ENCODE results near the gene TUBG1.
"Not testable (repeated sequence)": the region's sequence is repeated elsewhere in the genome, so short reads cannot be mapped to it uniquely, and the experiment has no call there.

TUBG1 gene

GRCh38 chr17:42586514-42587230, 22.8 kb upstream of the TUBG1 start:
- peaks cover 30% of the 10 kb centered on the region for H3K4me1 ChIP-seq (ENCODE audit: control insufficient read depth, insufficient read depth, low read length)
- H3K9me3 ChIP-seq (ENCODE audit: control insufficient read depth, low read length) = no peaks in the 10 kb centered on the region
- H3K4me3 ChIP-seq (ENCODE audit: low read length) = no peak overlapping the region
- peaks cover 22% of the 10 kb centered on the region for H3K36me3 ChIP-seq (ENCODE audit: control insufficient read depth, insufficient read depth, low read length)
- H3K27me3 ChIP-seq (ENCODE audit: control insufficient read depth, insufficient read depth, low read length) = no peaks in the 10 kb centered on the region
- no peak overlapping the region for H3K9ac ChIP-seq (ENCODE audit: low read length)

DNA sequence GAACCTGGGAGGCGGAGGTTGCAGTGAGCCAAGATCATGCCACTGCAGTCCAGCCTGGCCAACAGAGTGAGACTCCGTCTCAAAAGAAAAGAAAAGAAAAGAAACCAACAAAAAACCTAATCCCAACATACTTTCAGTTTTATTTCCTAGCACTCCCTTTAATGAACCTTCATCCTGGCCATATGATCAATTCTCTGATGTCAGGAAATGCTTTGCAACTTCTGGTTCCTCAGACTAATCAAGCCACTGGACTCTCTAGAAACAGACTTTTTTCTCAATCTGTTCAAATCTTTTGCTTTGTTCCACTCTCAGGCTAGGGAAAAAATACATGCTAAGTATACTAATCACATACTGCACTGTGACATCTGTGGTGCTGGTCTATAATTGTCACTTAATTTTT, 18.6 kb upstream of the TUBG1 start:
- Histone ChIP-seq H3K9me3 (ENCODE audit: control insufficient read depth, low read length) (no peaks in the 10 kb centered on the region), H3K27me3 (ENCODE audit: control insufficient read depth, insufficient read depth, low read length) (no peaks in the 10 kb centered on the region), H3K4me3 (ENCODE audit: low read length) (no peak overlapping the region), H3K4me1 (ENCODE audit: control insufficient read depth, insufficient read depth, low read length) (peaks cover 20% of the 10 kb centered on the region), H3K9ac (ENCODE audit: low read length) (no peak overlapping the region), H3K36me3 (ENCODE audit: control insufficient read depth, insufficient read depth, low read length) (peaks cover 4% of the 10 kb centered on the region)

DNA sequence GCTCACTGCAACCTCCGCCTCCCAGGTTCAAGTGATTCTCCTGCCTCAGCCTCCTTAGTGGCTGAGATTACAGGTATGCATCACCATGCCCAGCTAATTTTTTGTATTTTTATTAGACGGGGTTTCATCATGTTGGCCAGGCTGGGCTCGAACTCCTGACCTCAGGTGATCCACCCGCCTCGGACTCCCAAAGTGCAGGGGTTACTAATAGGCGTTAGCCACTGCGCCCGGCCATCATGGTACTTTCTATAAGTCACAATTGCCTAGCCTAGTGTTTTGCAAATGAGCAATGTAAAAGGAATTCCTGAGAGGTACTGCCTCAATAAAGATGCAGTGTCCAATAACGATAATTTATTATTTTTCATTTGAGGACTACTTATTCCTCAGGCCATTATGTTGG, 18.1 kb upstream of the TUBG1 start:
- no peaks in the 10 kb centered on the region for H3K9me3 ChIP-seq (ENCODE audit: control insufficient read depth, low read length)
- no peak overlapping the region for H3K4me3 ChIP-seq (ENCODE audit: low read length)
- no peak overlapping the region for H3K9ac ChIP-seq (ENCODE audit: low read length)
- peaks cover 17% of the 10 kb centered on the region for H3K4me1 ChIP-seq (ENCODE audit: control insufficient read depth, insufficient read depth, low read length)
- H3K27me3 ChIP-seq (ENCODE audit: control insufficient read depth, insufficient read depth, low read length) = no peaks in the 10 kb centered on the region
- H3K36me3 ChIP-seq (ENCODE audit: control insufficient read depth, insufficient read depth, low read length) = peaks cover 4% of the 10 kb centered on the region

DNA sequence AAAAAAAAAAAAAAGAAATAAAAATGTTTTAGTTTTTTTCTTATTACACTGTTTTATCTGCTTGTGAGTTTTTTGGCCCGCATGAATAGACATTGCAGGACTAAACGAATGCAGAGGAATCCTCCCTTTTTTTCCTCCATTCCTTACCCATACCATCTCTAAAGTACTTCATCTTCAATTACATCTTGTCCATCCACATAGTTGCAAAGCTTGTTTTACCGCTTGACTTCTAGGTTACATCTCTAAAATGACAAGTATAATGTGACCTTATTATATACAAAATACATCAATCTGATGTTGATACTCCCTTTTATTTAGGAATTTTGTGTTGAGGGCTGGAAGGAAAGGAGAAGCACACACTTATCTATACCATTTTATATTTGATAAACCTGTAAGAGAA, 13.1 kb upstream of the TUBG1 start:
- Histone ChIP-seq H3K4me1 (ENCODE audit: control insufficient read depth, insufficient read depth, low read length) (no peaks in the 10 kb centered on the region), H3K4me3 (ENCODE audit: low read length) (no peak overlapping the region), H3K36me3 (ENCODE audit: control insufficient read depth, insufficient read depth, low read length) (no peaks in the 10 kb centered on the region), H3K27me3 (ENCODE audit: control insufficient read depth, insufficient read depth, low read length) (no peaks in the 10 kb centered on the region), H3K9ac (ENCODE audit: low read length) (no peak overlapping the region), H3K9me3 (ENCODE audit: control insufficient read depth, low read length) (no peaks in the 10 kb centered on the region)

DNA sequence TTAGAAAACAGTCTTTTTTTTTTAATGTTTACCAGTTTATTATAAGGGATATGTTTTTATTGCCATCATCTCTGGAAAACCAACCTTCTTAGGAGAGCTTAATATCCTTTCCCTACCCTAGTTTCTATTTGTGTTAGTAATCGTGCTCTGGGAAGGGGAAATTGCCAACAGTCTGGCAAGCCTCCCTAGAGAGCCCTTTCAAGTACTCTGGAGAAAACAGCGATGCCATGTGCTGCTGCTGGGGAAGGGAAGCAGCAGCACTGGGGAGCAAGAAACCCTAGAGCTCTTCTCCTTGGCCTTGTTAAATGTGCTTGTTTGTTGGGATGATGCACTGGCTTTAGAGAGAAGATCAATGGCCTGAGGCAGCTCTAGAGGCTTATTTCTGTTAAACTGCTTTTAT, 10.6 kb upstream of the TUBG1 start:
- H3K27me3 ChIP-seq (ENCODE audit: control insufficient read depth, insufficient read depth, low read length) = no peaks in the 10 kb centered on the region
- no peaks in the 10 kb centered on the region for H3K9me3 ChIP-seq (ENCODE audit: control insufficient read depth, low read length)
- H3K4me1 ChIP-seq (ENCODE audit: control insufficient read depth, insufficient read depth, low read length) = no peaks in the 10 kb centered on the region
- H3K9ac ChIP-seq (ENCODE audit: low read length) = peak overlapping the region; percentile 15
- no peak overlapping the region for H3K4me3 ChIP-seq (ENCODE audit: low read length)
- no peaks in the 10 kb centered on the region for H3K36me3 ChIP-seq (ENCODE audit: control insufficient read depth, insufficient read depth, low read length)

- Histone ChIP-seq H3K9me3 (ENCODE audit: control insufficient read depth, low read length) (no peaks in the 10 kb centered on the region), H3K4me3 (ENCODE audit: low read length) (no peak overlapping the region), H3K36me3 (ENCODE audit: control insufficient read depth, insufficient read depth, low read length) (no peaks in the 10 kb centered on the region), H3K27me3 (ENCODE audit: control insufficient read depth, insufficient read depth, low read length) (no peaks in the 10 kb centered on the region), H3K4me1 (ENCODE audit: control insufficient read depth, insufficient read depth, low read length) (no peaks in the 10 kb centered on the region), H3K9ac (ENCODE audit: low read length) (no peak overlapping the region)
Observed at GRCh38 chr17:42603318-42603717, 6.2 kb upstream of the TUBG1 start.

DNA sequence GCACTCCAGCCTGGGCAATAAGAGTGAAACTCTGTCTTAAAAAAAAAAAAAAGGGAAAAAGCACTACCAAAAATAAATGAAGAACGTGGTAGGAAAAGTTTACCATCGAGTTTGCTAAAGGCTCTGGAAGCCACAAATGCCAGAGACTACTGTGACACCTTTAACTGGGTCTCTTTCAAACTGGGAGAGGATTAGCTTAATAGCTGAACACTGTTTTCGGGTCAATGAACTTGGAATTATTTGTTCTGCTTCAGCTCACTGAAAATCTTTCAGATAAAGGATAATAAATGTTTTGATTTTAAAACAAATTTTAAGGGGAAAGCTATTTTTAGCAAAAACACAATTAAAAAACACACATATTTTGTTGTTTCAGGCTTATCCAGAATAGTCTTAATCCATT, 1.7 kb upstream of the TUBG1 start:
- no peaks in the 10 kb centered on the region for H3K27me3 ChIP-seq (ENCODE audit: control insufficient read depth, insufficient read depth, low read length)
- H3K4me3 ChIP-seq (ENCODE audit: low read length) = no peak overlapping the region
- peak overlapping the region; percentile 94 for H3K9ac ChIP-seq (ENCODE audit: low read length)
- peaks cover 5% of the 10 kb centered on the region for H3K4me1 ChIP-seq (ENCODE audit: control insufficient read depth, insufficient read depth, low read length)
- no peaks in the 10 kb centered on the region for H3K9me3 ChIP-seq (ENCODE audit: control insufficient read depth, low read length)
- H3K36me3 ChIP-seq (ENCODE audit: control insufficient read depth, insufficient read depth, low read length) = no peaks in the 10 kb centered on the region

DNA sequence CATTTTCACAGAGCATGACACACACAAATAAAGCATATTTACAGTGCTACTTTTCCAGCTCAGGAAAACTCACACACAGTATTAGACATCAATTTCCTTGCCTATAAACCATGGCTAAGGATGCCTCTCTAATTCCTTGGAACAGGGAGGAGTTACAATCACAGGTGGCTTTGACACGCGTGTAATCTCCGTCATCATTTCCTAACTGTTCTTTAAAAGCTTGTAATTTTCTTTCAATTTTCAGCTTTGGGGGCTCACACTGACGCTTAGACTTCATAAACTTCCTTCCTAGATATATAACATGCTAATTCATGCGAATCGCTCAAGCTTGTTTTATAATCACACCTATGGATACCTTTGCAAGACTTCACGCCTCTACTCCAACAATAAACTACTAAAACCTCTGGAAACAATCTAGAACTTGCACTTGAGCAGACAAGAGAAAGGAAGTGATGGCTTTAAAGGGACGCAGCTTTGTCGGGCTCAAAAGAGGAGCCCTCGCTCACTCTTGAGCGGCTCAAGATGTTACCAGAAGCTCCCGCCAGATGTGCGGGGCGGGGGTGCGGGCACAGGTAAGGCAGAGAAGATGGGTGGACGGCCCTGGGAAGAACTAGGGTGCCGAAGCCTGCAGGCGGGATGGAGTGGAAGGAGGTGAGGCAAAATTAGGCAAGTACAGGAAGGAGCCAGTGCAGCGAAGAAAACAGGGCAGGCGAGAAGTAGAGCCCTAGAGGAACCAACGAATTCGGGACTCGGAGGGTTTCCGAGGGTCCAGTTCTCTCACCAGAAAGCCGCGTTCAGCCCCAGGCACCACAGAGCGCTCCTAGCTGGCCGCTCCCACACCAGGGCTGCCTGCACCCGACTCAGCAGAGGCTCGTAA, 940 bp upstream of the TUBG1 start:
- Histone ChIP-seq H3K27me3 (ENCODE audit: control insufficient read depth, insufficient read depth, low read length) (no peaks in the 10 kb centered on the region), H3K9ac (ENCODE audit: low read length) (peak overlapping the region; percentile 94), H3K36me3 (ENCODE audit: control insufficient read depth, insufficient read depth, low read length) (no peaks in the 10 kb centered on the region), H3K4me1 (ENCODE audit: control insufficient read depth, insufficient read depth, low read length) (peaks cover 5% of the 10 kb centered on the region), H3K9me3 (ENCODE audit: control insufficient read depth, low read length) (no peaks in the 10 kb centered on the region), H3K4me3 (ENCODE audit: low read length) (peak overlapping the region; percentile 88)

DNA sequence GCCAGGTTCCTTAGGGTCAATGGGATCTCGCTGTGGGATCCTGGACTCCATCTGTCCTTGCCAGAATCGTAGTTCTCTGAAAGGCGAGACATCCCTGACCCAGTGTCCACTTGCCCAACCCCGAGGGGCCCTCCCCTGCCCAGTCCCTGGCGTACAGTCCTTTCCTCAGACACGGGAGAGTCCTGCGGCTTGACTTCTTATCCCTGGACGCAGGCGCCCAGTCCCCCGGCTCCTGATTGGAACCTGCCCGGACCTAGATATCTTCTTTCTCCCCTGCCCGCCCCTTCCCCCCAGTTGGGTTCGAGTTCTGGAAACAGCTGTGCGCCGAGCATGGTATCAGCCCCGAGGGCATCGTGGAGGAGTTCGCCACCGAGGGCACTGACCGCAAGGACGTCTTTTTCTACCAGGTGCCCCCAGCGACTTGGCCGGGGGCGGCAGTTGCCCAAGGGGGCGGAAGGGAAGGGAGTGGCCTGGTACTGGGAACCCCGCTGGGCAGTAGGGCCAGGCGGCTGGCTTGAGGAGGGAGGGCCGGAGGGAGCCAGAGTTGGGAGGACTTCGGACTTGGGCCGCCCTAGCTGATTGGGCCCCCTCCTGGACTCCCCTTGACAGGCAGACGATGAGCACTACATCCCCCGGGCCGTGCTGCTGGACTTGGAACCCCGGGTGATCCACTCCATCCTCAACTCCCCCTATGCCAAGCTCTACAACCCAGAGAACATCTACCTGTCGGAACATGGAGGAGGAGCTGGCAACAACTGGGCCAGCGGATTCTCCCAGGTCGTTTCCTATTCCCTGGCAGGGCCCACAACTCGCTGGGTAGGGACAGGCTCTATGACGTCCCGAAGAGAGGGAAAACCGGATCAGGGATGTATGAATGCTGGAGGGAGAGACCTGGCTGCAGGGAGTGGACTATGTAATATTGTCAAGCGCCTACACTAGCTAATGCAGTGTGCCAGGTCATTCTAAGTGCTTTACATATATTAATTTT, 625 bp downstream of the TUBG1 start:
- not testable (repeated sequence) for H3K36me3 ChIP-seq (ENCODE audit: control insufficient read depth, insufficient read depth, low read length); H3K9me3 ChIP-seq (ENCODE audit: control insufficient read depth, low read length); H3K4me1 ChIP-seq (ENCODE audit: control insufficient read depth, insufficient read depth, low read length); H3K27me3 ChIP-seq (ENCODE audit: control insufficient read depth, insufficient read depth, low read length)
- H3K9ac ChIP-seq (ENCODE audit: low read length) = peak overlapping the region; percentile 64
- H3K4me3 ChIP-seq (ENCODE audit: low read length) = peak overlapping the region; percentile 23

- Histone ChIP-seq H3K4me3 (ENCODE audit: low read length) (no peak overlapping the region), H3K9ac (ENCODE audit: low read length) (no peak overlapping the region), H3K36me3 (ENCODE audit: control insufficient read depth, insufficient read depth, low read length) (peaks cover 9% of the 10 kb centered on the region), H3K27me3 (ENCODE audit: control insufficient read depth, insufficient read depth, low read length) (no peaks in the 10 kb centered on the region), H3K4me1 (ENCODE audit: control insufficient read depth, insufficient read depth, low read length) (peaks cover 5% of the 10 kb centered on the region), H3K9me3 (ENCODE audit: control insufficient read depth, low read length) (no peaks in the 10 kb centered on the region)
Observed at GRCh38 chr17:42612013-42612412, 2.5 kb downstream of the TUBG1 start.

GRCh38 chr17:42613699-42614295, 4.3 kb downstream of the TUBG1 start:
- Histone ChIP-seq H3K9ac (ENCODE audit: low read length) (no peak overlapping the region), H3K9me3 (ENCODE audit: control insufficient read depth, low read length) (no peaks in the 10 kb centered on the region), H3K4me3 (ENCODE audit: low read length) (no peak overlapping the region), H3K4me1 (ENCODE audit: control insufficient read depth, insufficient read depth, low read length) (peaks cover 14% of the 10 kb centered on the region), H3K36me3 (ENCODE audit: control insufficient read depth, insufficient read depth, low read length) (peaks cover 9% of the 10 kb centered on the region), H3K27me3 (ENCODE audit: control insufficient read depth, insufficient read depth, low read length) (no peaks in the 10 kb centered on the region)
